IMR-90 (cell line): ENCODE data around the gene OSER1. TPM values are rescaled to one million over a fixed set of nuclear protein-coding genes. Genes with fewer than 3 reads are reported as not detected.

Source experiments
- ATAC-seq: fragments of 200-7000 bp; cut with Tn5 transposase; 2 replicates; pipeline ENCODE4 v1.9.1; 2020; ENCODE audit warnings: low read depth, mild to moderate bottlenecking, moderate library complexity
- BruUV-seq: library from RNA; stranded (reverse); fragments of 400-500 nt; replicated peaks from 2 replicates; lab custom pipeline; 2021; lab: Mats Ljungman, UMichigan
- CTCF ChIA-PET: fragments of 300-600 bp; formaldehyde crosslinking; extraction: SDS; loops from one replicate; lab custom pipeline; 2021; ENCODE audit warnings: antibody characterized with exemption; lab: Yijun Ruan, JAX
- POLR2A ChIA-PET: fragments of 300-600 bp; sonication (Branson Sonifier 250); formaldehyde crosslinking; loops from one replicate; lab custom pipeline; 2022; ENCODE audit warnings: antibody characterized with exemption; ENCODE audit not compliant: unreplicated experiment; lab: Charles Lee
- DNase-seq: peaks from one replicate; pipeline ENCODE4 v3.0.0; 2013
- H2AFZ ChIP-seq: replicated peaks from 2 replicates; pipeline ENCODE3; 2013; ENCODE audit warnings: low read length, mild to moderate bottlenecking; ENCODE audit not compliant: poor library complexity
- H2AK5ac ChIP-seq: 2 replicates; pipeline ENCODE4 v1.6.1; 2013; ENCODE audit warnings: low read depth, low read length, inconsistent platforms
- H2AK9ac ChIP-seq: replicated peaks from 2 replicates; pipeline ENCODE3; 2013; ENCODE audit warnings: mild to moderate bottlenecking, low read depth, low read length, moderate library complexity; ENCODE audit not compliant: poor library complexity
- H2BK120ac ChIP-seq: 2 replicates; pipeline ENCODE4 v1.6.1; 2013; ENCODE audit warnings: low read depth, low read length, inconsistent platforms
- H2BK15ac ChIP-seq: 3 replicates; pipeline ENCODE4 v1.6.1; 2013; ENCODE audit warnings: low read depth, low read length, inconsistent platforms
- H2BK20ac ChIP-seq: 2 replicates; pipeline ENCODE4 v1.6.1; 2013; ENCODE audit warnings: low read depth, mild to moderate bottlenecking, inconsistent platforms, low read length, moderate library complexity
- H2BK5ac ChIP-seq: 2 replicates; pipeline ENCODE4 v1.6.1; 2013; ENCODE audit warnings: mild to moderate bottlenecking, low read depth, low read length, inconsistent platforms; ENCODE audit not compliant: poor library complexity, severe bottlenecking
- H3K14ac ChIP-seq: replicated peaks from 2 replicates; pipeline ENCODE4 v1.6.1; 2013; ENCODE audit warnings: low read depth, low read length, inconsistent platforms
- H3K18ac ChIP-seq: 2 replicates; pipeline ENCODE4 v1.6.1; 2013; ENCODE audit warnings: low read depth, low read length, control low read depth
- H3K23ac ChIP-seq: 2 replicates; pipeline ENCODE4 v1.6.1; 2013; ENCODE audit warnings: low read depth, low read length, inconsistent platforms
- H3K27ac ChIP-seq: 2 replicates; pipeline ENCODE4 v1.5.1; 2013; ENCODE audit warnings: mild to moderate bottlenecking, control low read depth, low read length; ENCODE audit not compliant: insufficient read depth
- H3K27me3 ChIP-seq: 2 replicates; pipeline ENCODE4 v1.6.1; 2013; ENCODE audit warnings: low read length; ENCODE audit not compliant: control insufficient read depth, insufficient read depth
- H3K36me3 ChIP-seq: 2 replicates; pipeline ENCODE4 v1.6.1; 2013; ENCODE audit warnings: low read length, mixed read lengths; ENCODE audit not compliant: control insufficient read depth, insufficient read depth
- H3K4ac ChIP-seq: 2 replicates; pipeline ENCODE4 v1.6.1; 2013; ENCODE audit warnings: low read depth, low read length, inconsistent platforms
- H3K4me1 ChIP-seq: 2 replicates; pipeline ENCODE4 v1.6.1; 2013; ENCODE audit warnings: low read length, mixed read lengths; ENCODE audit not compliant: control insufficient read depth, insufficient read depth
- H3K4me2 ChIP-seq: 2 replicates; pipeline ENCODE4 v1.6.1; 2013; ENCODE audit warnings: low read depth, mild to moderate bottlenecking, control low read depth, low read length, moderate library complexity
- H3K4me3 ChIP-seq: 2 replicates; pipeline ENCODE4 v1.5.1; 2013; ENCODE audit warnings: low read depth, mild to moderate bottlenecking, control low read depth, low read length, moderate library complexity; ENCODE audit not compliant: insufficient read depth
- H3K56ac ChIP-seq: 2 replicates; pipeline ENCODE4 v1.6.1; 2013; ENCODE audit warnings: low read length, inconsistent platforms; ENCODE audit not compliant: insufficient read depth; ENCODE audit errors: extremely low read depth
- H3K79me1 ChIP-seq, 2 experiments: 2 replicates each; pipeline ENCODE4 v1.6.1; 2013; ENCODE audit warnings: low read length in 2 of 2, inconsistent platforms in 1 of 2, low read depth in 1 of 2
- H3K9ac ChIP-seq: 2 replicates; pipeline ENCODE4 v1.6.1; 2013; ENCODE audit warnings: low read depth, low read length, control low read depth
- H3K9me1 ChIP-seq: 2 replicates; pipeline ENCODE4 v1.6.1; 2013; ENCODE audit warnings: low read length, inconsistent platforms; ENCODE audit not compliant: insufficient read depth
- H3K9me3 ChIP-seq: 2 replicates; pipeline ENCODE4 v1.6.1; 2013; ENCODE audit warnings: low read length; ENCODE audit not compliant: control insufficient read depth, insufficient read depth
- H4K20me1 ChIP-seq: 2 replicates; pipeline ENCODE4 v1.6.1; 2013; ENCODE audit warnings: low read length, inconsistent platforms; ENCODE audit not compliant: insufficient read depth
- H4K5ac ChIP-seq: 2 replicates; pipeline ENCODE4 v1.6.1; 2013; ENCODE audit warnings: mild to moderate bottlenecking, low read depth, low read length, control low read depth
- H4K8ac ChIP-seq, 2 experiments: 2 replicates each; pipeline ENCODE4 v1.6.1; 2013; ENCODE audit warnings: low read depth in 2 of 2, low read length in 2 of 2, control low read depth in 1 of 2, inconsistent platforms in 1 of 2
- H4K91ac ChIP-seq: 2 replicates; pipeline ENCODE4 v1.6.1; 2013; ENCODE audit warnings: low read depth, low read length, inconsistent platforms; ENCODE audit not compliant: insufficient read depth
- BHLHE40 ChIP-seq: fragments of 150-350 bp; IDR thresholded peaks from 2 replicates; pipeline ENCODE4 v1.6.1; 2016; ENCODE audit warnings: mild to moderate bottlenecking, low read depth, low read length
- CEBPB ChIP-seq: IDR thresholded peaks from 2 replicates; pipeline ENCODE4 v1.6.1; 2012; ENCODE audit warnings: low read depth, low read length, improper control_type of control experiment
- CHD1 ChIP-seq: IDR thresholded peaks from 2 replicates; pipeline ENCODE4 v1.6.1; 2012; ENCODE audit warnings: low read depth, low read length, improper control_type of control experiment
- ELK1 ChIP-seq: fragments of 150-350 bp; IDR thresholded peaks from 2 replicates; pipeline ENCODE4 v1.6.1; 2016; ENCODE audit warnings: low read depth, mild to moderate bottlenecking, low read length, moderate library complexity, borderline replicate concordance
- FOS ChIP-seq: fragments of 150-350 bp; IDR thresholded peaks from 2 replicates; pipeline ENCODE4 v1.6.1; 2016; ENCODE audit warnings: low read depth, low read length
- MAFK ChIP-seq: IDR thresholded peaks from 2 replicates; pipeline ENCODE4 v1.6.1; 2012; ENCODE audit warnings: low read depth, low read length, improper control_type of control experiment
- MAZ ChIP-seq: IDR thresholded peaks from 2 replicates; pipeline ENCODE4 v1.6.1; 2012; ENCODE audit warnings: low read depth, mild to moderate bottlenecking, low read length, improper control_type of control experiment, moderate library complexity, borderline replicate concordance
- MXI1 ChIP-seq: IDR thresholded peaks from 2 replicates; pipeline ENCODE4 v1.6.1; 2012; ENCODE audit warnings: low read depth, mild to moderate bottlenecking, low read length, moderate library complexity, borderline replicate concordance
- NFE2L2 ChIP-seq: fragments of 150-350 bp; IDR thresholded peaks from 2 replicates; pipeline ENCODE4 v1.6.1; 2016; ENCODE audit warnings: low read depth, mild to moderate bottlenecking, low read length
- POLR2A ChIP-seq: IDR thresholded peaks from 2 replicates; pipeline ENCODE4 v1.6.1; 2012; ENCODE audit warnings: mild to moderate bottlenecking, low read depth, low read length
- RAD21 ChIP-seq: IDR thresholded peaks from 2 replicates; pipeline ENCODE4 v1.6.1; 2012; ENCODE audit warnings: low read length, improper control_type of control experiment
- RCOR1 ChIP-seq: IDR thresholded peaks from 2 replicates; pipeline ENCODE4 v1.6.1; 2012; ENCODE audit warnings: mild to moderate bottlenecking, low read length, improper control_type of control experiment; ENCODE audit not compliant: insufficient replicate concordance
- RFX5 ChIP-seq: IDR thresholded peaks from 2 replicates; pipeline ENCODE4 v1.8.0; 2012; ENCODE audit warnings: low read depth, mild to moderate bottlenecking, low read length, moderate library complexity
- SMC3 ChIP-seq: fragments of 150-350 bp; IDR thresholded peaks from 2 replicates; pipeline ENCODE4 v1.6.1; 2016; ENCODE audit warnings: low read depth, mild to moderate bottlenecking, antibody characterized with exemption, low read length, moderate library complexity
- USF2 ChIP-seq: fragments of 150-350 bp; IDR thresholded peaks from 2 replicates; pipeline ENCODE4 v1.6.1; 2017; ENCODE audit warnings: mild to moderate bottlenecking, antibody characterized with exemption, low read length, low read depth
- WGBS, 2 experiments: methylation state at CpG; one replicate each; pipeline versions ENCODE4 v1.1.5 to v1.1.7; 2013; ENCODE audit warnings: missing lambda C conversion rate in 2 of 2; ENCODE audit not compliant: insufficient read length in 1 of 2; ENCODE audit errors: extremely low coverage in 2 of 2; 5-methylcytosine and 5-hydroxymethylcytosine counted together
- dilution Hi-C: fragments of 300-500 bp; cut with HindIII; formaldehyde crosslinking; loops from one replicate; pipeline ENCODE4 v1.14.3; 2018; ENCODE audit warnings: low sequenced_read_pairs; ENCODE audit not compliant: unreplicated experiment
- in situ Hi-C: fragments of 300-500 bp; cut with MboI; formaldehyde crosslinking; loops from 3 replicates; pipeline ENCODE4 v1.14.3; 2019; ENCODE audit warnings: low sequenced_read_pairs, inconsistent platforms, mixed read lengths
- intact Hi-C: fragments of 100-400 bp; cut with micrococcal nuclease; formaldehyde crosslinking; loops from 2 replicates; pipeline ENCODE4 v1.10.0; 2022
- polyA plus RNA-seq, 3 experiments: library from polyadenylated mRNA; depleted of rRNA; stranded (reverse); fragments of >200 nt; gene quantifications; 2 replicates each; pipeline ENCODE4 v1.2.3, GENCODE V29; 2012; ENCODE audit warnings: low replicate concordance in 1 of 3
- total RNA-seq: library from RNA; depleted of rRNA; stranded (reverse); fragments of >200 nt; gene quantifications from 2 replicates; pipeline ENCODE4 v1.2.3, GENCODE V29; 2012
- TF ChIP-seq, protein P1 (sequence below): conservative IDR thresholded peaks from 2 replicates; pipeline ENCODE4 v1.5.1; 2012; ENCODE audit warnings: mild to moderate bottlenecking, low read depth, low read length, improper control_type of control experiment

OSER1 gene
- total and polyA plus RNA-seq, 2 of the 4 experiments (the other 2 are of a cell fraction) = 32.6 to 70.6 TPM

DNA sequence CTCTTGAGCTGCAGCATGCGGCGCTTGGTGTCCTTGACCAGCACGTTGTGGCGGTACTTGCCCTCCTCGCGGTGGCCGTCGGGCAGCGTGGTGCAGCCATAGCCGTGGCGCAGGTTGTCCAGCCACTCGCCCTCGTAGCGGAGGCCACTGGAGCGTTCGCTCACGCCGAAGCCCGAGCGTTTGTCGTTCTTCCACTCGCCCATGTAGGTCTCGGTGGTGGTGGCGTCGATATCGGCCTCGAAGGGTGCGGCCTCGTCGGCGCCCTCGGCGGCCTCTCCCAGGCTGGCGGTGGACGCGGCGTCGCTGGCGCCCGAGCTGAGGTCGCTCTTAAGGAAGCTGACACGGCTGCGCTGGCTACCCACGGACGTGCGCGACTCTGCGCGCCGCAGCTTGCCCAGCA, 50.9 kb downstream of the OSER1 start:
- POLR2A ChIA-PET = no interaction called here

More for the DNA sequence above, 50.9 kb downstream of the OSER1 start:
- H2BK20ac ChIP-seq = no peak overlapping the region
- in situ Hi-C loops (no loop called here), dilution Hi-C loops (no loop called here), intact Hi-C loops (no loop called here)
- 84% methylated on average over 34 of the region's 50 CpGs; no CpG with 5 or more reads in 1 of the 2 experiments for WGBS, 2 experiments
- no peak overlapping the region for H3K9ac ChIP-seq
- no peak overlapping the region for H3K56ac ChIP-seq
- no peaks in the 10 kb centered on the region; the same call in 1 of the 2 replicates for H3K4me1 ChIP-seq
- H2BK15ac ChIP-seq = no peak overlapping the region
- H3K23ac ChIP-seq = no peak overlapping the region
- no peak overlapping the region for H4K5ac ChIP-seq
- H3K4me3 ChIP-seq = no peak overlapping the region
- no peak overlapping the region for H3K14ac ChIP-seq
- no peak overlapping the region for H2BK5ac ChIP-seq
- no peak overlapping the region for H4K91ac ChIP-seq
- no peak overlapping the region for H4K8ac ChIP-seq
- H4K20me1 ChIP-seq = no peaks in the 10 kb centered on the region
- no TSS peak for BruUV-seq
- no peak overlapping the region for H2AK9ac ChIP-seq
- no peaks in the 10 kb centered on the region for H3K36me3 ChIP-seq
- no peak overlapping the region for H2AK5ac ChIP-seq
- no peak overlapping the region for H3K18ac ChIP-seq
- H3K9me3 ChIP-seq = no peaks in the 10 kb centered on the region
- TF ChIP-seq CEBPB (no peak), BHLHE40 (no peak), USF2 (no peak), MAFK (no peak), ELK1 (no peak), FOS (no peak), SMC3 (no peak), POLR2A (no peak), CHD1 (no peak), MXI1 (no peak), RFX5 (no peak), RAD21 (no peak), MAZ (no peak), NFE2L2 (no peak), RCOR1 (no peak)
- TF ChIP-seq, protein P1, sequence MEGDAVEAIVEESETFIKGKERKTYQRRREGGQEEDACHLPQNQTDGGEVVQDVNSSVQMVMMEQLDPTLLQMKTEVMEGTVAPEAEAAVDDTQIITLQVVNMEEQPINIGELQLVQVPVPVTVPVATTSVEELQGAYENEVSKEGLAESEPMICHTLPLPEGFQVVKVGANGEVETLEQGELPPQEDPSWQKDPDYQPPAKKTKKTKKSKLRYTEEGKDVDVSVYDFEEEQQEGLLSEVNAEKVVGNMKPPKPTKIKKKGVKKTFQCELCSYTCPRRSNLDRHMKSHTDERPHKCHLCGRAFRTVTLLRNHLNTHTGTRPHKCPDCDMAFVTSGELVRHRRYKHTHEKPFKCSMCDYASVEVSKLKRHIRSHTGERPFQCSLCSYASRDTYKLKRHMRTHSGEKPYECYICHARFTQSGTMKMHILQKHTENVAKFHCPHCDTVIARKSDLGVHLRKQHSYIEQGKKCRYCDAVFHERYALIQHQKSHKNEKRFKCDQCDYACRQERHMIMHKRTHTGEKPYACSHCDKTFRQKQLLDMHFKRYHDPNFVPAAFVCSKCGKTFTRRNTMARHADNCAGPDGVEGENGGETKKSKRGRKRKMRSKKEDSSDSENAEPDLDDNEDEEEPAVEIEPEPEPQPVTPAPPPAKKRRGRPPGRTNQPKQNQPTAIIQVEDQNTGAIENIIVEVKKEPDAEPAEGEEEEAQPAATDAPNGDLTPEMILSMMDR = no peak
- H3K4me2 ChIP-seq = no peak overlapping the region
- H3K27ac ChIP-seq = no peak overlapping the region
- peaks cover 2% of the 10 kb centered on the region; the same call in 1 of the 2 replicates for H3K27me3 ChIP-seq
- no peak overlapping the region for H3K4ac ChIP-seq
- H3K9me1 ChIP-seq = no peaks in the 10 kb centered on the region
- no peaks in the 10 kb centered on the region for H3K79me1 ChIP-seq
- ATAC-seq (no peak), DNase-seq (no peak)
- H2AFZ ChIP-seq = no peak overlapping the region
- no peak overlapping the region for H2BK120ac ChIP-seq
- CTCF ChIA-PET = no interaction called here
